ENCODE results near the gene LSAMP.
"Not testable (repeated sequence)": the region's sequence is repeated elsewhere in the genome, so short reads cannot be mapped to it uniquely, and the experiment has no call there.

The LSAMP gene

DNA sequence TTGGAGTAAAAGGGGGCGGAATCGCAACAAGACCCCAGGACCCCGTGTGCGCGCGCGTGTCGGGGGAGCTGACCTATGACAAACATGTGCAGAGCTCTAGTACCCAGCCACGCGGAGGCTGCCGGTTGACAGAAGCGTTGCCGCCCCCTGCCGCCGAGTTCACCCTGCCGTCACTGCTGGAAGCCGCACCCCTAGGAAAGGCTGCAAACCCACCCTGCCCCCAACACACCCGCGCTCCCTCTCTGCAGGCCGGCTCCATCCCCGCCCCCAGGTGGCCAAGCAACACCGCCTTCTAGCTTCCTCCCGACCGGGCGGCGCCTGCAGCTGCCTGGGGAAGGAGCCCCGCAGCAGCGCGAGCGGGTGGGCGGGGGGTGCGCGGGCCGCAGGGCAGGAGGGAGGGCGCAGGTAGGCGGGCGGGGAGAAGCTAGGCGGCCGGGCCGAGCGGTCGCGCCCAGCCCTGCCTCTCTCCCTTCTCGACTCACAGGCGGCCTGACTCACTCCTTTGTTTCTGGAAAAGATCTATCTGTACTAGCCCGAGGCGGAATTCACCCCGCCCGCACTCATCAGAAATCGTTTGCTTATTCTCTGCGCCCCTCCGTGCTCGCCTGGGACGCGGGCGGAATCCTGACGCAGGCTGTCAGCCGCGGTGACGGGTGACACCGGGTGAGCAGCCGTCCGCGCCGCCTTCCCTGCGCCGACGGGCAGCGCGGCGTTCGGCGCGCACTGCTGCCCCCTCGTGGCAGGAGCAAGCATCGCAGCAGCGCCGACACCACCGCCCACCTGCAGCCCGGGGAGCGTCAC is 661.1 kb downstream of the LSAMP start:
- DNase-seq (ENCODE audit: low read depth in 2 of 2, low spot score in 1 of 2) = peak; percentile 74 to 82

DNA sequence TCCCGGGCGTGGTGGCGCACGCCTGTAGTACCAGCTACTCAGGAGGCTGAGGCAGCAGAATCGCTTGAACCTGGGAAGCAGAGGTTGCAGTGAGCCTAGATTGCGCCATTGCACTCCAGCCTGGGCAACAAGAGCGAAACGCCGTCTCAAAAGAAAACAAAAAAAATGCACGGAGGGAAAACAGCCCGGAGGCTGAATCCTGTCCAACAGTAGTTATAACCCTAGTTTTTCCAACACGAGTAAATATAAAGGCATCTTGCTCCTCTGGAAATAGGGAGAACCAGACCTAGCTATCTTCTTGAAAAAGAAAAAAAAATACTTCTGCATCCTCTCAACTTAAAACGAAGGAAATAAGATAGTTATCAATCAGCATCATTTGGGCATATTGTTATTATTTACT is 661.9 kb downstream of the LSAMP start:
- DNase-seq (ENCODE audit: low read depth in 2 of 2, low spot score in 1 of 2) = not testable (repeated sequence)

DNA sequence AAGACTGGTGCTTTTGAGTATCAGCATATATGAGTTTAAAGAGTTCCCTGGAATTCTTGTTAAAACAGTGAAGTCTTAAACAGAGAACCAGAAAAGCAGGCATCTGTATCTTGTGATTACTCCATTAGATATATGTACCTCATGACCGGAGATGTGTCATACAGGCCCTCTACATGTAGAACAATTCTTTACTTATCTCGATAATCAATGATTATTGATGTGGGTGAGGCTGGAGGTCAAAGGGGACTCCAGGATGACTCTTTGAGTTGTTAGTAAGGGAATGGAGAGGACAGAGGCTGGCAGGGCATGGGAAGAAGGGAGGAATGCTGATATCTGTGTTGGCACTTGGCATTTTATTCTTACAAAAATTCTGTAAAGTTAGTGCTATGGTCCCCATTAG is 666.3 kb downstream of the LSAMP start:
- no peak for DNase-seq (ENCODE audit: low read depth in 2 of 2, low spot score in 1 of 2)

DNA sequence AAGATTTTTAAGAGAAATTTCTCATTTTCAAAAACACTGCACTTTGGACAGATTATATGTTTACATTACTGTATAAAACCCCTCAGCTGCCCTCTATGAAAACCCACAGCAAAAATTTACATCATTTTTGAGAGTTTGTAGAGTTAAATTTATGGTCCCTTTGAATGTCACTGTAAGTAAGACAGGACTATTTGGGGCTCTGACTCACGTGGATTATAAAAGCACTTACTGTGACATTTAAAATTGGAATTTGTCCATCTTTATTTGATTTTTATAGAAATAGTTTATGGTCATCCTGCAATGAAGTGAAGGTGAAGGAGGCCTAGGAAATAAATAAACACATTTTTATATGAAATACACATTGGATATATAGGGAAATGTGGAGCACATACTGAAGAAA is 672.3 kb downstream of the LSAMP start:
- DNase-seq (ENCODE audit: low read depth in 2 of 2, low spot score in 1 of 2) = no peak

DNA sequence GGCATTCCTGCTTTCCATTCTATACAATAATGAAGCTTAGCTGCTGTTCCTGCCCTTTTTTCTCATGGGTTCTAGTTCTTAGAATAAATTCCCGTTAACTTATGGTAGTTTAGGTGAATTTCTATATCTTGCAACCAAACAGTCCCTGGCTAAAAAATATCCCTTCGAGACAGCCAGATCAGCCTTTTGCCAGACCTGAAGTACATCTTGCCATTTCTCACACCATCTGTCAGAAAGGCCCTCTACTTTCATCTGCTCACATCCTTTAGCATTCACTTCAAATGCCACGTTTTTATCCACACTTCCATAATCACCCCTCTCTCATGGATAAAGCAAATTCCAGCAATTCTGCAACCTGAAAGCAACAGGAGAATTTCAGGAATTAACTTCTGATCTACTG is 676.6 kb downstream of the LSAMP start:
- DNase-seq (ENCODE audit: low read depth in 2 of 2, low spot score in 1 of 2) = no peak

DNA sequence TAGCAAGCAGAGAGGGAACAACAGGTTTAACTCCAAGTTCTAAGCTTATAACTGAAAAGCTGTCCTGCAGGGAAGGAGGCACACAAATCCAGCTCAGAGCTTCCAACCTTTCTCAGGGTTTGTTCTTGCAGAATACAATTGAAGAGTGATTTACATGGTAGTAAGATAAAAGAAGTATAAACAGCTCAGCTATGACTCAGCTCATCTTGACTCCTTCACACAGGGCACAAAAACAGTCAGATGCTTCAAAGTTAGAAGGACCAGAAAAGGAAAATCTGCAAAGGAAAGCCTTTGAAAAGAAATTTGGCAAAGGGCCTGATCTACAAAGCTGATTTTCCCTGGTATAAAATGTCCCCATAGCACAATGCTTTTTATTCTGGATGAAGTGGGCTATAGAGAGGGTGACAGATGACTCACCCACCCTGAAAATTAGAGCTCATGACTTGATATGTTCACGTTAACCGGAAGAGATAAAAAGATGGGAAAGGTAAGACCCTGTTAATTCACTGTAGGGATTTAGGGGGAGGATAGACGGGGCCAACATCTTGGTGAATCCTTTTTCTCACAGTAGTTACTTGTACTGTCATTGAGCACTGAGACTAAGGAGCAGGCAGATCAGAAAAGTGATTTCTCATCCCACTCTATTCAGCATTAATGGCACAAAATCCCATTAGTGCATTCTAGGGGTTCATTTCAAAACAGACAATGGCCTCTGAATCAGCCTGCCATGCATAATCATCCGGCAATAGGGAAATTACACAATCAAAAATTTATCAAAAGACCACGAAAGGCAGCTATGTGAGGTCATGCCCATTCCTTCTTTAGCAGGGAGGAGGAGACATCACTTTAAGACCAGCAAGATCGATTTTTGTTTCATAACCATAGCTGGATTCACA is 678.5 kb downstream of the LSAMP start:
- DNase-seq (ENCODE audit: low read depth in 2 of 2, low spot score in 1 of 2) = no peak

DNA sequence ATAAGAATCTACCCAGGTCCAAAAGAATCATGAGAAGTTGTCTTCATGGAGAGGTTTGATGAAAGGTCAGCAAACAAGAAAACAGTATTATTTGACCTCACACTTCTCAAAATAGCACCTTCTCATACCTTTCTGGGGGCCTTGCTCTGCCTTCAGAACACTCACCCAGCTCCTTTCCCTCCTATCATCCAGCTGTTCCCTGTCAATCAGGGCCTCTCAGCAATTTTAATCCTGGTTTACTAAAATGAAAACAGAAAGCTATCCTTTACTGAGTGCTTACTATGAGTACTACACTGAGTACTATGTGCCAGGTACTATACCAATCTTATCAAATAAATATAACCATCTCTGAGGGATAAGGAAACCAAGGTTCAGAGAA is 683.4 kb downstream of the LSAMP start:
- DNase-seq (ENCODE audit: low read depth in 2 of 2, low spot score in 1 of 2) = no peak

DNA sequence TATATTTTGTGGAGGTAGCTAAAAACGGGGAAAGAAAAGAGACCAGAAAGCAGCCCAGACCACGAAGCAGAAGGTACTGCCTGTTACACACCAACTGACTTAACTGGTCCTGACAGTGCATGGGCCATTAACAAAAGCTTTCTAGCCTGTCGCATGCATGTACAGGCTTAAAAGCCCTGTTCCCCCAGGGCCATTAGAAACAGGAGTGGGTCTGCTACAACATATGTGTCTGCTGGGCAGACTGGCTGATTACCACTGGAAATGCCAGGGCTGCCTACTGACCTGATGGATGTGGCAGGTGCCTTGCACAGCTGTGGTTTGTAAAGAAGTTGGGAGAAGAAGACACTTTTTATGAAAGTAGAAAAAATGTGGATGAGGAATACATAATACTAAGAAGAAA is 684.6 kb downstream of the LSAMP start:
- DNase-seq (ENCODE audit: low read depth in 2 of 2, low spot score in 1 of 2) = no peak

DNA sequence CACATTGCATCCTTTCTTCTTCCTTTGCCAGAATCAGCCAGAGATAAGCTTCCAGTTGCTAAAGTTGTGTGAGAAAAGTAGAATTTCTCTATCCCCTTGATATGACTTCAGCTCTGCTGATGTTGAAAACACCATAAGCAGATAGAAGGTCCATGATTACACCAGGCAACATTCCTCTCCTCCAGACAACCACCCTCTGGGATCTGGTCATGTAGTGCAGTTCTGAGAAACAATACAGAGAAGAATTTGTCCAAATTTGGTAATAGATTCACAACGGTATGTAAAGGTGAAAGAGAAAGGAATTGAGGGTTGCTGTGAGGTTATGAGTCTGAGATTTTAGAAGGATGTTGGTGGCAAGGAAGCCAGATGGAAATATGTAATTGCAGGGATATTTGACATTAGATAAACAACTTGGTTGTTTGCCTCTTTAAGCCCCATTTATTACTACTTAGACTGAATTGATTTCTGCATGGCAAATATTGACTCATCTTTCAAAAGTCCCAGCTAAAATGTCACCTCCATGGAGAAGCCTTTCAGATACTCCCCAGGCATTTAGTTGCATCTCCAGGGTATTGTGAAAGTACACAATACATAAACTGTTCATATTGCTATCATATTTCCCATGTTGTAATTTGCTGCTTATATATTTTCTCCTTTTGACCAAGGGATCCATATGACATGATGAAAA is 687.1 kb downstream of the LSAMP start:
- DNase-seq (ENCODE audit: low read depth in 2 of 2, low spot score in 1 of 2) = no peak

DNA sequence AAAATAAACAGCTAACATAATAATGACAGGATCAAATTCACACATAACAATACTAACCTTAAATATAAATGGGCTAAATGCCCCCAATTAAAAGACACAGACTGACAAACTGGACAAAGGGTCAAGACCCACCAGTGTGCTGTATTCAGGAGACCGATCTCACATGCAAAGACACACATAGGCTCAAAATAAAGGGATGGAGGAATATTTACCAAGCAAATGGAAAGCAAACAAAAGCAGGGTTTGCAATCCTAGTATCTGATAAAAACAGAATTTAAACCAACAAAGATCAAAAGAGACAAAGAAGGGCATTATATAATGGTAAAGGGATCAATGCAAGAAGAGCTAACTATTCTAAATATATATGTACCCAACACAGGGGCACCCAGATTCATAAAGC is 692.3 kb downstream of the LSAMP start:
- not testable (repeated sequence) for DNase-seq (ENCODE audit: low read depth in 2 of 2, low spot score in 1 of 2)
